ENCODE results near the gene CDC42BPB.
"Not testable (repeated sequence)": the region's sequence is repeated elsewhere in the genome, so short reads cannot be mapped to it uniquely, and the experiment has no call there.

The CDC42BPB gene

GRCh38 chr14:103027451-103027850 is 29.9 kb downstream of the CDC42BPB start:
- no peak overlapping the region for H3K4me3 ChIP-seq (ENCODE audit: low read depth, low read length)
- DNase-seq (ENCODE audit: low read depth) = no peak
- TF ChIP-seq MYC (IDR thresholded peaks at IDR 0.05; ENCODE audit: low read depth, low read length) (no peak), MAX (IDR thresholded peaks at IDR 0.05; ENCODE audit: low read depth, low read length) (no peak), CTCF (IDR thresholded peaks at IDR 0.05; ENCODE audit: low read depth, low read length) (no peak), POLR2A (IDR thresholded peaks at IDR 0.05; ENCODE audit: extremely low read depth, insufficient read length) (no peak)

- H3K4me3 ChIP-seq (ENCODE audit: low read depth, low read length) = no peak overlapping the region
- TF ChIP-seq POLR2A (IDR thresholded peaks at IDR 0.05; ENCODE audit: extremely low read depth, insufficient read length) = no peak
- no peak for TF ChIP-seq MYC (IDR thresholded peaks at IDR 0.05; ENCODE audit: low read depth, low read length)
- TF ChIP-seq MAX (IDR thresholded peaks at IDR 0.05; ENCODE audit: low read depth, low read length) = no peak
- no peak for TF ChIP-seq CTCF (IDR thresholded peaks at IDR 0.05; ENCODE audit: low read depth, low read length)
- no peak for DNase-seq (ENCODE audit: low read depth)
Observed at GRCh38 chr14:103026988-103027387, 30.4 kb downstream of the CDC42BPB start.

GRCh38 chr14:103026196-103026595 is 31.2 kb downstream of the CDC42BPB start:
- not testable (repeated sequence) for DNase-seq (ENCODE audit: low read depth); H3K4me3 ChIP-seq (ENCODE audit: low read depth, low read length)

- peak; percentile 38 for DNase-seq (ENCODE audit: low read depth)
- no peak overlapping the region for H3K4me3 ChIP-seq (ENCODE audit: low read depth, low read length)
- TF ChIP-seq MAX (IDR thresholded peaks at IDR 0.05; ENCODE audit: low read depth, low read length) (no peak), MYC (IDR thresholded peaks at IDR 0.05; ENCODE audit: low read depth, low read length) (no peak), POLR2A (IDR thresholded peaks at IDR 0.05; ENCODE audit: extremely low read depth, insufficient read length) (no peak), CTCF (IDR thresholded peaks at IDR 0.05; ENCODE audit: low read depth, low read length) (no peak)
Observed at GRCh38 chr14:103023881-103024473, 33.4 kb downstream of the CDC42BPB start.

GRCh38 chr14:103022685-103023044 is 34.7 kb downstream of the CDC42BPB start:
- H3K4me3 ChIP-seq (ENCODE audit: low read depth, low read length) = no peak overlapping the region
- DNase-seq (ENCODE audit: low read depth) = no peak
- TF ChIP-seq CTCF (IDR thresholded peaks at IDR 0.05; ENCODE audit: low read depth, low read length) (no peak), MAX (IDR thresholded peaks at IDR 0.05; ENCODE audit: low read depth, low read length) (no peak), MYC (IDR thresholded peaks at IDR 0.05; ENCODE audit: low read depth, low read length) (no peak), POLR2A (IDR thresholded peaks at IDR 0.05; ENCODE audit: extremely low read depth, insufficient read length) (no peak)

DNA sequence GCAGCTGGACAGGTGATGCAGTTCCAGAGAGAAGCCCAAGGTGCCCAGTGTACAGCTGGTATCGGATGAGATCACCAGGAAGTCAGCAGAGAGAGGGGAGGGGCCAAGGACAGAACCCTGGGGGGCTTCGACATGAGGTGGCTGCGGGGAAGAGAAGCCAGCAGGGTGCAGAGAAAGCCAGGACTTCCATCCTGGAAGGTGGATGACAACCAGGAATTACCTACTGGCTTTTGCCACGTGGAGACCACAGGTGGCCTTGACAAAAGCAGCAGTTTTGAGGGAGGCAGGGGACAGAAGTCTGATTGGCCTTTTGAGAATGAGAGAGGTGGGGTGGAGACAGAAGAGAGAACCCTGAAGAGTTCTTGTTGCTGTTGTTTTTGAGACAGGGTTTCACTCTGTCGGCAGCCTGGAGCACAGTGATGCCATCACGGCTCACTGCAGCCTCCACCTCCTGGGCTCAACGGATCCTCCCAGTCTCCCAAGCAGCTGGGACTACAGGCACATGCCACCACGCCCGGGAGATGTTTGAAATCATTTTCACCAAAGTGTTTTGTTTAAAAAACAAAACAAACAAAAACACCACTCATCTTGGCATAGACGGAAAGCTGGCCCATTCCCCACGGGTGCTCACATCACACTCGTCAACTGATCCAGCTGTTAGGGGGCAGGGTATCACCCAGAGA is 35.2 kb downstream of the CDC42BPB start:
- no peak overlapping the region for H3K4me3 ChIP-seq (ENCODE audit: low read depth, low read length)
- DNase-seq (ENCODE audit: low read depth) = no peak
- TF ChIP-seq POLR2A (IDR thresholded peaks at IDR 0.05; ENCODE audit: extremely low read depth, insufficient read length) = no peak

DNA sequence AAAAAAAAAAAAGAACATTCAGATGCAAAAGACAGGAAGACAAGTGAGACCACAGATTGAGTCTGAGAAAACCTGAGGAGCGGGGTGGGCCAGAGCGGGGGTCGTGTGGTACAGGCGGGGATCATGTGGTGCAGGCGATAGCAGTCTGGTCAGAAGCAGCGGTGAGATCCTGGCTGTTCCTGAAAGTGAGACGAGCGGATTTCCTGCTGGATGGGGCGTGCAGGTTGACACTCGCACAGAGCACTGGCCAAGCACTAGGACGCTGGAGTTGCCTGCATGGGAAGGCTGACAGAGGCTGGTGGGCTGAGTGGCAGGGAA is 35.7 kb downstream of the CDC42BPB start:
- no peak overlapping the region for H3K4me3 ChIP-seq (ENCODE audit: low read depth, low read length)
- TF ChIP-seq MYC (IDR thresholded peaks at IDR 0.05; ENCODE audit: low read depth, low read length) = no peak
- no peak for DNase-seq (ENCODE audit: low read depth)
